Esophagus muscularis mucosa (tissue), 4 donors: Measurements from ENCODE around the gene PITPNB.

Experiments used
- CTCF ChIP-seq, 3 experiments: fragments of 200-600 bp in 2 of 3; fragments of 450-650 bp in 1 of 3; sonication (generic) in 2 of 3; IDR thresholded peaks; one replicate each; pipeline ENCODE4 v1.5.1; 2017 to 2019; ENCODE audit warnings: antibody characterized with exemption in 3 of 3, mild to moderate bottlenecking in 2 of 3, moderate library complexity in 1 of 3
- EP300 ChIP-seq: sonication (generic); formaldehyde crosslinking; IDR thresholded peaks from one replicate; pipeline ENCODE4 v1.6.1; 2017; ENCODE audit warnings: antibody characterized with exemption
- POLR2A ChIP-seq: fragments of 450-650 bp; IDR thresholded peaks from one replicate; pipeline ENCODE4 v1.6.1; 2017; ENCODE audit warnings: antibody characterized with exemption, moderate library complexity, mild to moderate bottlenecking, low read depth

GRCh38 chr22:27961680-27962079 is 42.6 kb upstream of the PITPNB start:
- TF ChIP-seq POLR2A: no peak
- no peak for TF ChIP-seq CTCF (IDR thresholded peaks at IDR 0.05)
- TF ChIP-seq EP300: no peak
